HUES48 (cell line): ENCODE measurements around the gene BRD9.
"Not testable (repeated sequence)": the region's sequence is repeated elsewhere in the genome, so short reads cannot be mapped to it uniquely, and the experiment has no call there.

Experiments
- H3K27ac ChIP-seq: one replicate; pipeline ENCODE4 v1.7.0; 2013; ENCODE audit warnings: low read depth, low read length, inconsistent platforms
- H3K27me3 ChIP-seq: 2 replicates; pipeline ENCODE4 v1.6.1; 2013; ENCODE audit warnings: mild to moderate bottlenecking, low read length; ENCODE audit not compliant: control insufficient read depth, insufficient read depth
- H3K36me3 ChIP-seq: 2 replicates; pipeline ENCODE4 v1.6.1; 2013; ENCODE audit warnings: low read length; ENCODE audit not compliant: control insufficient read depth, insufficient read depth
- H3K4me1 ChIP-seq: 2 replicates; pipeline ENCODE4 v1.6.1; 2013; ENCODE audit warnings: mild to moderate bottlenecking, low read length; ENCODE audit not compliant: control insufficient read depth, insufficient read depth
- H3K4me3 ChIP-seq: 2 replicates; pipeline ENCODE4 v1.5.1; 2013; ENCODE audit warnings: mild to moderate bottlenecking, low read depth, low read length
- H3K9ac ChIP-seq: 2 replicates; pipeline ENCODE4 v1.6.1; 2013; ENCODE audit warnings: mild to moderate bottlenecking, low read depth, low read length, moderate library complexity
- H3K9me3 ChIP-seq: 2 replicates; pipeline ENCODE4 v1.6.1; 2013; ENCODE audit warnings: low read length; ENCODE audit not compliant: control insufficient read depth, insufficient read depth

The BRD9 gene

GRCh38 chr5:921456-922435 is 29.1 kb upstream of the BRD9 start:
- H3K27me3 ChIP-seq, result peaks cover 18% of the 10 kb centered on the region
- no peak overlapping the region for H3K4me3 ChIP-seq
- no peak overlapping the region for H3K9ac ChIP-seq
- H3K36me3 ChIP-seq, result peaks cover 27% of the 10 kb centered on the region
- H3K9me3 ChIP-seq, result no peaks in the 10 kb centered on the region
- no peaks in the 10 kb centered on the region for H3K4me1 ChIP-seq
- H3K27ac ChIP-seq, result no peak overlapping the region

DNA sequence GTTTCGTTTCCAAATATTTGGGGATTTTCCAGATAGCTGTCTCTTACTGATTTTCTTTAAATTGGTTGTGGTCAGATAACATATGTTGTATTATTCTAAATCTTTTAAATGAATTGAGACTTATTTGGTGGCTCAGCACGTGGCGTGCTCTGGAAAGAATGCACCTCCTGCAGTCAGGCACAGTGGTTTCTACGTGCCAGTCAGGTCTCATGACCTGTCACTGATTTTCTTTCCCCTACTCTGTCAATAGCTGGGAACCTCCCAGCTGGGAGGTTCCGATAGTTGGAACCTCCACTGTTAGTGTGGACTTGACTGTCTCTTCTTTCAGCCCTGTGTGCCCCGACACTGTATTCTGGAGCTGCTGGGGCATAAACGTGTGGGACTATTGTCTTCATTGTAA is 27.7 kb upstream of the BRD9 start:
- Histone ChIP-seq H3K27me3 (peaks cover 3% of the 10 kb centered on the region), H3K4me1 (no peaks in the 10 kb centered on the region), H3K9ac (no peak overlapping the region), H3K27ac (no peak overlapping the region), H3K36me3 (peaks cover 41% of the 10 kb centered on the region), H3K9me3 (no peaks in the 10 kb centered on the region), H3K4me3 (no peak overlapping the region)

DNA sequence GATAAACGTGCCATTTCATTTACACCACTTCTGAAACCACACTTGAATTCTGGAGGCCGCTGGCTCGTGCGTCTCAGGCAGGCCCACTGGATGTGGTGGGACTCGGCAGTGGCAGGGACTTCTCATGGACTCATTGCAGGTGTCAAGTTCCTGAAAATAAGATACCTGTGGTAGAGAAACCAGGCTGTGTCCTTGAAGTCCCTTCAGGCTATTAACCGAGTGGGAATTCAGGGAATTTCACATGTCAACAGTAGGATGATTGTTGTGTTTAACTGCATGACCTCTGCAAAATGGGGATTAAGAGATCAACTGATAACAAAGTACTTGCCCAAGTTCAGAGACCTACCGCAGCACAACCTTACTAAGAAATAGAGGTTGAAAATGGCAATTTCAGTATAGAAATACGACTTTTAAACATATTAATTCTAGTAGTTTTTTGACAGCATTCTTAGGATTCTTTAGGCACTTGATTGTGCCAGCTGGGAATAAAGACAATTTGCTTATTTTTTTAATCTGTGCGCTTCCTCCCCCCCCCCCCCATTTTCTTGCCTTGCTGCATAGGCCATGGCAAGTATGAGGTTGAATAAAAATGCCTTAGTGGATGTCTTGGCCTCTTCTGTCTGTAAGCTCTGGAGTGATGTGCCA is 26.9 kb upstream of the BRD9 start:
- Histone ChIP-seq H3K27ac (no peak overlapping the region), H3K9me3 (no peaks in the 10 kb centered on the region), H3K4me1 (no peaks in the 10 kb centered on the region), H3K36me3 (peaks cover 49% of the 10 kb centered on the region), H3K27me3 (no peaks in the 10 kb centered on the region), H3K4me3 (no peak overlapping the region), H3K9ac (no peak overlapping the region)

GRCh38 chr5:918717-919116 is 26.1 kb upstream of the BRD9 start:
- H3K9me3 ChIP-seq, H3K27ac ChIP-seq, H3K4me1 ChIP-seq, H3K9ac ChIP-seq, H3K27me3 ChIP-seq, H3K4me3 ChIP-seq: not testable (repeated sequence)
- H3K36me3 ChIP-seq, result peaks cover 57% of the 10 kb centered on the region

DNA sequence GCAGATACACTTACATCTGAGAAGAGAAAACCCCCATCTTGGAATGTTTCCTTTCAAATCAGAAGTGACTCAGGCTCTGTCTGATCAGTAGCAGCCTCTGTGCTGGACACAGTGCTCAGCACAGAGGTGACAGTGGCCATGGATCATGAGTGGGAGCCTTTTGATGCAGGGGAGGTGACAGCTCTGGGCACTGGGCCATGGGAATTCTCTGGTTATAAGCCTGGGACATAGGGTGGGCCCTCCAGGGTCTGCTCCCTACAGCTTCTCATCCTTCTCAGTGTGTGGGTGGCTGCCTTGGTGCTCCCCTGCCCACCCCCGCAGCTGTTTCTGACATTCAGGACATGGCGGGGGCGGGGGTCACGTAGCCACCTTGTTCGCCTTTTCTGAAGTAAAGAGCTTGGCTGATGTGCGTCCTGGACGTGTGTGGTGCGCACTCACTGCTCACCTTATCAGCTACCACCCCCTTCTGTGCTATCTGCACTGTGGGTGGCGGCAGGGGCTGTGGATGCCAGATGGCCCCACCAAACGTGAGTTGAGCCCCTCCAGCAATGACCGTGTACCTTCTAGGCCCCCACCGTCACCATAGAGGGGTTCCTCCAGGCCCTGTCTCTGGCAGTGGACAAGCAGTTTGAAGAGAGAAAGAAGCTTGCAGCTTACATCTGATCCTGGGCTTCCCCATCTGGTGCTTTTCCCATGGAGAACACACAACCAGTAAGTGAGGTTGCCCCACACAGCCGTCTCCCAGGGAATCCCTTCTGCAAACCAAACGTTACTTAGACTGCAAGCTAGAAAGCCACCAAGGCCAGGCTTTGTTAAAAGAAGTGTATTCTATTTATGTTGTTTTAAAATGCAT is 24.1 kb upstream of the BRD9 start:
- H3K27me3 ChIP-seq, result no peaks in the 10 kb centered on the region
- H3K4me1 ChIP-seq, result no peaks in the 10 kb centered on the region
- H3K4me3 ChIP-seq, result no peak overlapping the region
- no peak overlapping the region for H3K27ac ChIP-seq
- H3K36me3 ChIP-seq, result peaks cover 75% of the 10 kb centered on the region
- no peak overlapping the region for H3K9ac ChIP-seq
- no peaks in the 10 kb centered on the region for H3K9me3 ChIP-seq

DNA sequence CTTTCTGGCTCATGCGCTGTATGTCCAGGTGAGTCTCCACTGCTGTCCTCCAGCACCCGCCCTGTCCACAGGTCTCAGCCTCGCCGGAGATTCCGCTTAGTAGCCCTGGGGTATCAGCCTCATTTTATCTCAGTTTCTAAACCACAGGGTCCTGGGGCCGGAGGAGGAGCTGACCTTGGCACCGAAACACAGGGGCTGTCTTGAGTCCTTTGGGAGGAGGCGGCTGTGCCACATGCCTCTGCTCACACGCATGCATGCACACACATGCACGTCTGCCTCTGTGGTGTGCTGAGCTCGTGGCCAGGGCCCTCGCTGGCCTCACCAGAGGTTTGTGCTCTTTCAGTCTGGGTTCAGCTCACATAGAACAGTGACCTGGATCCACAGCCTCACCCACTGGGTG is 23.3 kb upstream of the BRD9 start:
- Histone ChIP-seq H3K4me1 (no peaks in the 10 kb centered on the region), H3K9ac (no peak overlapping the region), H3K36me3 (peaks cover 77% of the 10 kb centered on the region), H3K27me3 (no peaks in the 10 kb centered on the region), H3K9me3 (no peaks in the 10 kb centered on the region), H3K4me3 (no peak overlapping the region), H3K27ac (no peak overlapping the region)

GRCh38 chr5:915346-915745 is 22.7 kb upstream of the BRD9 start:
- not testable (repeated sequence) for H3K27me3 ChIP-seq, H3K27ac ChIP-seq, H3K9me3 ChIP-seq, H3K4me3 ChIP-seq, H3K4me1 ChIP-seq, H3K9ac ChIP-seq
- peaks cover 80% of the 10 kb centered on the region for H3K36me3 ChIP-seq

DNA sequence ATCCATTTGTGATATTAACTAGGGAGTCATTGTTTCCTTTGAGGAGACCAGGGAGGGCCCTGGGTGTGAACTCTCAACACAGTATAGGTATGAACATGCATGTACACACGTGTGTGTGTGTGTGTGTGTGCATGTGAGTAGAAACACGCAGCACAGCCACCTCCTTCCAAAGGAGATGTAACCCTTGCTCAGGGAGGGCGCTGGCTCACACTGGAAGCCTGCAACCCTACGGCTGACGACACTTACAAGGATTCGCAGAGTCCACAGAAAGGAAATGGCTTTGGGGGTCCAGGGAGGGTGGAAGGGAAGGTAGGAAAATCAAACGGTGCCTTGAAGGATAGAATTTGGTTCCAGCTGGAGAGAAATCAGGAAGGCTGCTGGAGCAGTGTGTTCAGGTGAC is 22.0 kb upstream of the BRD9 start:
- Histone ChIP-seq H3K27ac (no peak overlapping the region), H3K9me3 (no peaks in the 10 kb centered on the region), H3K4me1 (no peaks in the 10 kb centered on the region), H3K27me3 (no peaks in the 10 kb centered on the region), H3K4me3 (no peak overlapping the region), H3K9ac (no peak overlapping the region), H3K36me3 (peaks cover 83% of the 10 kb centered on the region)

DNA sequence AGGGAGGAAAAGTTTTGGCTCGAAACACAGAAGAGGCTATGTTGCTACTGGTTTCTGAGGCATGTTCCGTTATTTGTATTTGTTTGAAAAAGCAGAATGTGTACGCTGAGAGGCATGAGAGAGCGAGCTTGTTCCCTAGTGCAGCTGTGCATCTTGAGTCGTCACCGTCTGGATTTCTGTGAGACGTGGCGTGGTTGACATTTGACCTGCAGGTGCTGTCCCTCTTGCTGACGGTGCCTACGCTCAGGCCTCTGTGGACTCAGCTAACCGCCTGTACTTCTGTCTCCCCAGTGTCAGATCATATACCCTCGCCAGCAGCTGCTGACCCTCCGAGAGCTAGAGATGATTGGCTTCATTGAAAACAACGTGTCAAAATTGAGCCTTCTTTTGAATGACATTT is 21.6 kb upstream of the BRD9 start:
- Histone ChIP-seq H3K4me3 (no peak overlapping the region), H3K36me3 (peaks cover 85% of the 10 kb centered on the region), H3K9me3 (no peaks in the 10 kb centered on the region), H3K27ac (no peak overlapping the region), H3K9ac (no peak overlapping the region), H3K4me1 (no peaks in the 10 kb centered on the region), H3K27me3 (no peaks in the 10 kb centered on the region)

DNA sequence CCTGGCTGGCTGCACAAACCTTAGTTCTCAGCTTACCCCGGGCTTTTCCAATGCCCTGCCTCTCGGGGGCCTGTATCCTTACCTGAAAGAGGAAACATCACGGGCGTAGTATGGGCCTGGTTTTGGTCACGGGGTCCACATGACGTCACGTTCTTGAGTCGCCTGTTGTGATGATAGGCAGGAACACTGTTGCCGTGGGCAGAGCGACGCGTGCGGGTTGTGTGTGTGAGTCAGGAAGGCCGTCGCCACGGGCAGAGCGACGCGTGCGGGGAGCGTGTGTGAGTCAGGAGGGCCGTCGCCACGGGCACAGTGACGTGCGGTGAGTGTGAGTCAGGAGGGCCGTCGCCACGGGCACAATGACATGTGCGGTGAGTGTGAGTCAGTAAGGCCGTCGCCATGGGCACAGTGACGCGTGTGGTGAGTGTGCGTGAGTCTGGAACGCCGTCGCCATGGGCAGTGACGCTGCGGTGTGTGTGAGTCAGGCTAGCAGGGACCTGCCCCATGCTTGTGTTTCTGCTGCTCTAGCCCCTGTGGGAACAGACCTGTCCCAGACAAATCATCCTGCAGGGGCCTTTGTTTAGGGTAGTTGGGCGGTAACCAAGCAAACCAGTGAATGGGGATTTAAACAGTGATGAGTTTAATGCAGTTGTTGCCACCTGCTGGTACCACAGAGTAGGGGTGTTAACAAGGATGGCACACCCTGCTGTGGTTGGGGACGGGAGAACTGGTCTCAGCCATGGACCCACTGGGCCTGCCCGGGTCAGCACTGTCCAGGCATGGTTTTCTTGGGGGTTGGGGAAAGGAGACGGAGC is 19.9 kb upstream of the BRD9 start:
- Histone ChIP-seq H3K27me3 (no peaks in the 10 kb centered on the region), H3K36me3 (peaks cover 82% of the 10 kb centered on the region), H3K4me3 (no peak overlapping the region), H3K9me3 (no peaks in the 10 kb centered on the region), H3K4me1 (no peaks in the 10 kb centered on the region), H3K27ac (no peak overlapping the region), H3K9ac (no peak overlapping the region)
